Measurements from ENCODE around the gene GLIS2. TPM values are rescaled to one million over a fixed set of nuclear protein-coding genes. Genes with fewer than 3 reads are reported as not detected.

The GLIS2 gene
- total and polyA plus RNA-seq, 2 of the 4 experiments (the other 2 are of a cell fraction) = 0.36 to 8.4 TPM

- H3K4me1 ChIP-seq (ENCODE audit: control insufficient read depth, insufficient read depth, low read length) = peaks cover 51% of the 10 kb centered on the region
- peak overlapping the region; percentile 99 for H2AK5ac ChIP-seq (ENCODE audit: low read depth, low read length)
- H3K4me2 ChIP-seq (ENCODE audit: low read depth, low read length) = peak overlapping the region; percentile 97
- H4K8ac ChIP-seq (ENCODE audit: low read depth in 2 of 2, low read length in 2 of 2) = peak overlapping the region in 1 of 2 experiments; percentile 89; a peak in 3 of 4 replicates
- H3K9me3 ChIP-seq (ENCODE audit: control insufficient read depth, insufficient read depth, low read length) = no peaks in the 10 kb centered on the region
- no peaks in the 10 kb centered on the region for H3K27me3 ChIP-seq (ENCODE audit: control insufficient read depth, insufficient read depth, low read length)
- intact Hi-C loops (cut with micrococcal nuclease) (no loop called here), in situ Hi-C loops (cut with MboI; ENCODE audit: low sequenced_read_pairs) (no loop called here), dilution Hi-C loops (cut with HindIII; ENCODE audit: low sequenced_read_pairs, unreplicated experiment) (no loop called here)
- H3K27ac ChIP-seq (ENCODE audit: insufficient read depth, low read length) = peak overlapping the region; percentile 99
- POLR2A ChIA-PET (ENCODE audit: unreplicated experiment) = no interaction called here
- H3K36me3 ChIP-seq (ENCODE audit: control insufficient read depth, insufficient read depth, low read length) = peaks cover 15% of the 10 kb centered on the region; the same call in 1 of the 2 replicates
- peak overlapping the region; percentile 87 for H3K4me3 ChIP-seq (ENCODE audit: insufficient read depth, low read depth, low read length)
- DNase-seq (peak; percentile 79), ATAC-seq (ENCODE audit: low read depth) (peak; percentile 2)
- 0% methylated on average over 2 of the region's 10 CpGs; no CpG with 5 or more reads in 1 of the 2 experiments for WGBS, 2 experiments (ENCODE audit: extremely low coverage in 2 of 2, insufficient read length in 1 of 2)
- H4K91ac ChIP-seq (ENCODE audit: insufficient read depth, low read depth, low read length) = peak overlapping the region; percentile 96
- H2AFZ ChIP-seq (replicated peaks; ENCODE audit: low read length, poor library complexity) = peak overlapping the region; percentile 64
- BruUV-seq (replicated peaks) = no TSS peak
- H4K20me1 ChIP-seq (ENCODE audit: insufficient read depth, low read length) = peaks cover 63% of the 10 kb centered on the region
- peak overlapping the region; percentile 76 for H3K56ac ChIP-seq (ENCODE audit: extremely low read depth, insufficient read depth, low read length)
- H2AK9ac ChIP-seq (replicated peaks; ENCODE audit: low read depth, low read length, poor library complexity) = peak overlapping the region; percentile 83
- H3K9me1 ChIP-seq (ENCODE audit: insufficient read depth, low read length) = peaks cover 25% of the 10 kb centered on the region
- peak overlapping the region; percentile 89 for H3K9ac ChIP-seq (ENCODE audit: low read depth, low read length)
- peak overlapping the region; percentile 98 for H3K14ac ChIP-seq (replicated peaks; ENCODE audit: low read depth, low read length)
- peaks cover 4 to 69% of the 10 kb centered on the region in 2 experiments; a peak in 3 of 4 replicates for H3K79me1 ChIP-seq (ENCODE audit: low read depth in 1 of 2, low read length in 2 of 2)
- peak overlapping the region; percentile 91 for H3K18ac ChIP-seq (ENCODE audit: low read depth, low read length)
- CTCF ChIA-PET = no interaction called here
- H3K4ac ChIP-seq (ENCODE audit: low read depth, low read length) = peak overlapping the region; percentile 96
- peak overlapping the region; percentile 65 for H4K5ac ChIP-seq (ENCODE audit: low read depth, low read length)
- TF ChIP-seq CEBPB (IDR thresholded peaks at IDR 0.05; ENCODE audit: low read depth, low read length) (peak; percentile 56), MXI1 (IDR thresholded peaks at IDR 0.05; ENCODE audit: borderline replicate concordance, low read depth, low read length) (0 out of 2 replicates have a peak, but pooled peaks have one; percentile 6), CHD1 (IDR thresholded peaks at IDR 0.05; ENCODE audit: low read depth, low read length) (no peak)
- peak overlapping the region; percentile 34; the same call in 1 of the 3 replicates for H2BK15ac ChIP-seq (ENCODE audit: low read depth, low read length)
- peak overlapping the region; percentile 92 for H2BK120ac ChIP-seq (ENCODE audit: low read depth, low read length)
- peak overlapping the region; percentile 39 for H2BK20ac ChIP-seq (ENCODE audit: low read depth, low read length)
- peak overlapping the region; percentile 96 for H3K23ac ChIP-seq (ENCODE audit: low read depth, low read length)
- peak overlapping the region; percentile 94 for H2BK5ac ChIP-seq (ENCODE audit: low read depth, low read length, poor library complexity, severe bottlenecking)
Measured at GRCh38 chr16:4372578-4373355, 56.9 kb downstream of the GLIS2 start.

Data from IMR-90 (cell line).